Left lung (tissue), 10 donors: ENCODE measurements around the gene VSIR. TPM values are rescaled to one million over a fixed set of nuclear protein-coding genes. Genes with fewer than 3 reads are reported as not detected.

Experiments
- ATAC-seq: fragments of 200-7000 bp; cut with Tn5 transposase; one replicate; pipeline ENCODE4 v1.9.1; 2020; ENCODE audit warnings: moderate library complexity
- DNase-seq, 4 donors: peaks; one replicate each; pipeline ENCODE4 v3.0.0-alpha.2; 2013 to 2020
- H3K27ac ChIP-seq, 2 donors: fragments of 200-600 bp; sonication (generic) in 1 of 2; one replicate each; pipeline versions ENCODE4 v1.5.0 to v1.8.0; 2020 to 2021
- H3K27me3 ChIP-seq, 2 donors: fragments of 200-600 bp; sonication (generic) in 1 of 2; one replicate each; pipeline versions ENCODE4 v1.5.0 to v1.8.0; 2020 to 2021
- H3K36me3 ChIP-seq, 2 donors: fragments of 200-600 bp; sonication (generic) in 1 of 2; one replicate each; pipeline versions ENCODE4 v1.5.0 to v1.8.0; 2020 to 2021
- H3K4me1 ChIP-seq, 2 donors: fragments of 200-600 bp; one replicate each; pipeline ENCODE4 v1.8.0; 2021
- H3K4me3 ChIP-seq, 2 donors: fragments of 200-600 bp; sonication (generic) in 1 of 2; one replicate each; pipeline versions ENCODE4 v1.5.0 to v1.8.0; 2020 to 2021; ENCODE audit warnings: mild to moderate bottlenecking in 1 of 2
- H3K9me3 ChIP-seq, 2 donors: fragments of 200-600 bp; sonication (generic) in 1 of 2; one replicate each; pipeline versions ENCODE4 v1.5.0 to v1.8.0; 2020 to 2021
- CTCF ChIP-seq, 2 donors: fragments of 200-600 bp; sonication (generic) in 1 of 2; IDR thresholded peaks; one replicate each; pipeline versions ENCODE4 v1.5.0 to v1.8.0; 2021; ENCODE audit warnings: antibody characterized with exemption in 2 of 2
- intact Hi-C, 2 donors: fragments of 100-400 bp; cut with DNase I; formaldehyde crosslinking; loops; one replicate each; pipeline versions ENCODE4 v1.11.2 to v1.14.2; 2022
- polyA plus RNA-seq, 6 donors: library from polyadenylated mRNA; unstranded; fragments of 120-200 nt; gene quantifications; one replicate each; pipeline ENCODE4 v1.2.1, GENCODE V29; 2013; ENCODE audit not compliant: insufficient read length in 6 of 6
- total RNA-seq, 2 donors: library from RNA; stranded (reverse); fragmentation: NEBNext Ultra II Directional; extraction: Animal tissue kit (Norgen Biotek cat#: 25700); gene quantifications; one replicate each; pipeline ENCODE4 v1.2.1, GENCODE V29; 2021
- donor health status: DM: no; HTN: yes; CAD: no.
- donor health status: DM: no; HTN: no; CAD: no.

Gene VSIR
- total and polyA plus RNA-seq, 8 donors, result 29.9 to 133 (median 37.2) TPM

DNA sequence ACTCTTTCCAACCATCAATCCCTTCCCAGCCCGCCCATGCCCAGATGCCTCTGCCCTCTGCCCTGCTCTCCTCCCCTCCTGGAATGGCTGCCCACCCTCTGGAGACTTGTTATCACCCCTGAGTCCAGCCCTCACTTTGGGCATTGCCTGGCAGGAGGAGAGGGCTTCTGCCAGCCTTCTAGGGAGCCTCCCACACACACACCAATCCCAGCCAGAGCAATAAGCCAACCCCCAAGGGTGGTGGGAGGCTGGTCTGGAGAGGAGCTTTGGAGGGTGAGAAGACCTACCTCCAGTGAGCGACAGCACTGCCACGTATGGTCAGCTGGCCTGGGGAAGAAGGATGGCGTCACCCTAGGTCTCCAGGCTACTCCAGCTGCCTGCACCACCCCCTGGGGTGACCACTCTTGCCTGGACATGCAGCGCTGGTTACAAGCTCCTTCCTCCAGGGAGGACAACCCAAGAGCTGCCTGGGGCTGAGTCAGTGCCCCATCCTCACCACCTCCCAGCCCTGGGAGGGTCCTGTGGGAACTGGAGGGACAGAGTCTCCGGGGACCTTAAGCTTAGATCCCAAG, 62.2 kb downstream of the VSIR start:
- intact Hi-C loops, result no loop called here
- no peaks in the 10 kb centered on the region for H3K9me3 ChIP-seq
- TF ChIP-seq CTCF (IDR thresholded peaks at IDR 0.05), result no peak
- no peaks in the 10 kb centered on the region for H3K36me3 ChIP-seq
- DNase-seq (no peak), ATAC-seq (no peak)
- no peak overlapping the region for H3K4me3 ChIP-seq
- peaks cover 24 to 52% of the 10 kb centered on the region in 2 donors for H3K4me1 ChIP-seq
- peak overlapping the region in 1 of 2 donors; percentile 7 for H3K27ac ChIP-seq
- H3K27me3 ChIP-seq, result no peaks in the 10 kb centered on the region

GRCh38 chr10:71710519-71710918, 62.8 kb downstream of the VSIR start:
- Histone ChIP-seq H3K9me3 (no peaks in the 10 kb centered on the region), H3K27me3 (no peaks in the 10 kb centered on the region), H3K27ac (no peak overlapping the region), H3K4me3 (no peak overlapping the region), H3K36me3 (no peaks in the 10 kb centered on the region), H3K4me1 (peaks cover 24 to 46% of the 10 kb centered on the region in 2 donors)
- intact Hi-C loops, result no loop called here
- TF ChIP-seq CTCF (IDR thresholded peaks at IDR 0.05), result no peak
- ATAC-seq (no peak), DNase-seq (no peak)

GRCh38 chr10:71708897-71709882, 64.1 kb downstream of the VSIR start:
- H3K27ac ChIP-seq, result no peak overlapping the region
- H3K36me3 ChIP-seq, result no peaks in the 10 kb centered on the region
- H3K4me3 ChIP-seq, result no peak overlapping the region
- TF ChIP-seq CTCF (IDR thresholded peaks at IDR 0.05), result no peak
- no peaks in the 10 kb centered on the region for H3K9me3 ChIP-seq
- peaks cover 16 to 33% of the 10 kb centered on the region in 2 donors for H3K4me1 ChIP-seq
- DNase-seq (peak in 1 of 4 donors; percentile 60), ATAC-seq (no peak)
- intact Hi-C loops, result no loop called here
- no peaks in the 10 kb centered on the region for H3K27me3 ChIP-seq

DNA sequence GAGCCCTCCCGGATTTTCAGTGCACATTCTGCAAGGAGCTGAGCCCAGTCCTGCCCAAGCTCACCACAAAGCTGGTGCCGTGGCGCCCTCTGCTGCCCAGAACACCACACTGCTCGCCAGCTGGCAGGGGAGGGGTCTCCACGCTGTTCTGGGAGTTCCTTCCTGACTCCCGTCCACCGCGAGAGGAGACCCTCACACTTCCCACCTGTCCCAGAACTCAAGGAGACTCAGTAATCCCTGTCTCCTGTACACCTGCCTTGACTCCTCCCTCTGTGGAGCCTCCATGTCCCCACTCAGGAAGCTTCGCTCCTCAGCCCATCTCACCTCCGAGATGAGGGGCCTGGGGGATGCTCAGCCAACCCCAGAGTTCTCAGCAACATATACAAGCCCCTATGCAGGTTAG, 65.0 kb downstream of the VSIR start:
- Histone ChIP-seq H3K27me3 (no peaks in the 10 kb centered on the region), H3K4me3 (no peak overlapping the region), H3K36me3 (no peaks in the 10 kb centered on the region), H3K27ac (no peak overlapping the region), H3K4me1 (peaks cover 8 to 24% of the 10 kb centered on the region in 2 donors), H3K9me3 (no peaks in the 10 kb centered on the region)
- ATAC-seq (peak; percentile 67), DNase-seq (peak in 3 of 4 donors; percentile 61 to 92 (median 67))
- intact Hi-C loops, result no loop called here
- TF ChIP-seq CTCF (IDR thresholded peaks at IDR 0.05), result peak; percentile 88 to 89

DNA sequence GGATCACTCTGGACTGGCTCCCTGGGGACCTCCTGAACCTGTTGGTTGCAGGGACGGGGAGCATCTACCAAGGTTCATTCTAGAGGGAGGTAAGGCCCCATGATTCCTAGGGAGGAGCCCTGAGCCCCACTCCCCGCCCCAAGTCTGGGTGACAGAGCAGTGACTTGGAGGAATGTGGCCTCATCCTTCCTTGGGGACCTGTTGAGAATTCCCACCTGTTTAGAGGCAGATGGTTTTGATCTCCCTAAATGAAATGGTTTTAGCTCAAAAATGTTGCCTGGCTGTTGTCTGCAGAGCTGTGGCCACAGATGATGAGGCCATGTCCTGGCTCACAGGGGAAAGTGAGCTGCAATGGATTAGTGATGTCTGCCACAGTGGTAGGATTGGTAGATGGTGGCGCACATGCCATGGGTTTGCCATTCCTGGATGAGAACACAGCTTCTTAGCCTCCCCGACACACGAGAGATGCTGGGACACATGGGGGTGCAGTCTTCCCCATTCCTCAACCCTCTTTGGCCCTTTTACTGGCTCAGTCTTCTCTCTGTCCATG, 66.0 kb downstream of the VSIR start:
- H3K36me3 ChIP-seq, result no peaks in the 10 kb centered on the region
- ATAC-seq, result no peak
- no peak for DNase-seq
- intact Hi-C loops, result no loop called here
- H3K4me3 ChIP-seq, result no peak overlapping the region
- TF ChIP-seq CTCF (IDR thresholded peaks at IDR 0.05), result no peak
- H3K9me3 ChIP-seq, result no peaks in the 10 kb centered on the region
- H3K4me1 ChIP-seq, result peaks cover 0 to 14% of the 10 kb centered on the region in 2 donors
- H3K27ac ChIP-seq, result no peak overlapping the region
- H3K27me3 ChIP-seq, result no peaks in the 10 kb centered on the region
